GM12878 (cell line): ENCODE data around the gene PLG. TPM values are rescaled to one million over a fixed set of nuclear protein-coding genes. Genes with fewer than 3 reads are reported as not detected.

Experiments
- ATAC-seq: fragments of 200-7000 bp; cut with Tn5 transposase; 3 replicates; pipeline ENCODE4 v1.9.1; 2020; ENCODE audit warnings: mild to moderate bottlenecking, moderate library complexity
- BruUV-seq: library from RNA; stranded (reverse); fragments of 400-500 nt; replicated peaks from 2 replicates; lab custom pipeline; 2021; lab: Mats Ljungman, UMichigan
- CTCF ChIA-PET: fragments of 300-600 bp; sonication (Branson Sonifier 250); formaldehyde crosslinking; extraction: SDS; loops from one replicate; lab custom pipeline; 2021; ENCODE audit warnings: inconsistent platforms; lab: Yijun Ruan, JAX
- POLR2A ChIA-PET: fragments of 350-600 bp; formaldehyde crosslinking; extraction: SDS; loops from one replicate; lab custom pipeline; 2021; ENCODE audit warnings: inconsistent platforms; lab: Charles Lee
- RAD21 ChIA-PET: fragments of 300-600 bp; sonication (Branson Sonifier 250); formaldehyde crosslinking; loops from one replicate; lab custom pipeline; 2023; ENCODE audit warnings: antibody characterized with exemption; ENCODE audit not compliant: unreplicated experiment; lab: Charles Lee
- SMC1A ChIA-PET: fragments of 300-600 bp; sonication (Branson Sonifier 250); formaldehyde crosslinking; loops from one replicate; lab custom pipeline; 2023; ENCODE audit not compliant: unreplicated experiment, uncharacterized antibody; lab: Charles Lee
- DNase-seq: peaks from one replicate; pipeline ENCODE4 v3.0.0-alpha.2; 2011; ENCODE audit warnings: low read depth, low spot score
- FAIRE-seq: peaks from 3 replicates; lab custom pipeline; 2011; peaks lifted over from hg19 to GRCh38; lab: Jason Lieb, UNC
- H2AFZ ChIP-seq: 2 replicates; pipeline ENCODE4 v1.6.0; 2011; ENCODE audit warnings: low read depth, low read length, control low read depth; ENCODE audit not compliant: control insufficient read depth
- H3K27ac ChIP-seq: 2 replicates; pipeline ENCODE4 v1.5.1; 2011; ENCODE audit warnings: control low read depth; ENCODE audit not compliant: control insufficient read depth, insufficient read depth
- H3K27me3 ChIP-seq, 2 experiments: replicated peaks in 1 of 2; 2 replicates each; pipeline versions ENCODE4 v1.6.0 to v1.6.1; 2011; ENCODE audit warnings: low read length in 1 of 2; ENCODE audit not compliant: control insufficient read depth in 2 of 2, insufficient read depth in 2 of 2
- H3K36me3 ChIP-seq, 2 experiments: 2 replicates each; pipeline ENCODE4 v1.5.1; 2011; ENCODE audit warnings: low read length in 1 of 2; ENCODE audit not compliant: control insufficient read depth in 2 of 2, insufficient read depth in 2 of 2
- H3K4me1 ChIP-seq: 2 replicates; pipeline ENCODE4 v1.6.1; 2011; ENCODE audit warnings: mild to moderate bottlenecking, low read length, moderate library complexity, mixed read lengths; ENCODE audit not compliant: control insufficient read depth, insufficient read depth
- H3K4me2 ChIP-seq: 2 replicates; pipeline ENCODE4 v1.6.0; 2011; ENCODE audit warnings: control low read depth; ENCODE audit not compliant: control insufficient read depth, insufficient read depth
- H3K4me3 ChIP-seq: fragments of 200-600 bp; sonication (generic); 2 replicates; pipeline ENCODE4 v1.5.1; 2016
- H3K79me2 ChIP-seq: 2 replicates; pipeline ENCODE4 v1.6.0; 2011; ENCODE audit warnings: low read length; ENCODE audit not compliant: control insufficient read depth, insufficient read depth
- H3K9ac ChIP-seq: 2 replicates; pipeline ENCODE4 v1.8.0; 2011; ENCODE audit warnings: low read length, control low read depth, mixed read lengths; ENCODE audit not compliant: control insufficient read depth, insufficient read depth
- H3K9me3 ChIP-seq: replicated peaks from 3 replicates; pipeline ENCODE4 v1.5.1; 2011; ENCODE audit warnings: mild to moderate bottlenecking, low read length; ENCODE audit not compliant: control insufficient read depth, insufficient read depth
- H4K20me1 ChIP-seq: 2 replicates; pipeline ENCODE4 v1.6.0; 2011; ENCODE audit not compliant: control insufficient read depth, insufficient read depth
- ZBTB4 ChIP-seq: fragments of 450-650 bp; formaldehyde crosslinking; IDR thresholded peaks from 2 replicates; pipeline ENCODE4 v1.4.0; 2022; ENCODE audit warnings: mild to moderate bottlenecking, moderate library complexity
- in situ Hi-C: fragments of 300-500 bp; cut with MboI; formaldehyde crosslinking; loops from 9 replicates; pipeline ENCODE4 v1.14.3; 2018; ENCODE audit warnings: mixed read lengths
- intact Hi-C: fragments of 100-400 bp; cut with micrococcal nuclease; formaldehyde crosslinking; loops from one replicate; pipeline ENCODE4 v1.14.2; 2022; ENCODE audit not compliant: unreplicated experiment
- polyA plus RNA-seq, 11 experiments: library from polyadenylated mRNA; depleted of rRNA in 4 of 11; unstranded in 6 of 11; stranded (reverse) in 5 of 11; fragments of >200 nt; fragmentation: Nextera tagmentation in 4 of 11; fragmentation: Illumina TruSeq in 1 of 11; extraction: Ambion mirVana in 4 of 11; extraction: Trizol in 1 of 11; gene quantifications; 1 replicate in 1 of 11; 2 replicates in 10 of 11; pipeline versions ENCODE4 v1.2.1 to v1.2.3, GENCODE V29; 2011 to 2016; ENCODE audit warnings: inconsistent platforms in 2 of 11, missing spikeins in 2 of 11, low read depth in 1 of 11
- total RNA-seq, 4 experiments: library from RNA; depleted of rRNA in 3 of 4; stranded (reverse); fragments of >200 nt in 3 of 4; fragmentation: Illumina TruSeq in 1 of 4; extraction: Trizol in 1 of 4; gene quantifications; 2 replicates each; pipeline versions ENCODE4 v1.2.1 to v1.2.3, GENCODE V29; 2013 to 2021
- TF ChIP-seq, protein P1 (sequence below): fragments of 450-650 bp; IDR thresholded peaks from 2 replicates; pipeline ENCODE4 v1.6.1; 2016; ENCODE audit warnings: mild to moderate bottlenecking, moderate library complexity, borderline replicate concordance

The PLG gene
- total and polyA plus RNA-seq, 10 of the 15 experiments (the other 5 are each of a cell fraction or from before 2014, with no cell fraction given), result 0.06 to 3.0 (median 0.97) TPM; not detected in 1

- POLR2A ChIA-PET, result no interaction called here
- H3K27me3 ChIP-seq, result no peaks in the 10 kb centered on the region
- H3K36me3 ChIP-seq, result no peaks in the 10 kb centered on the region
- intact Hi-C loops, result no loop called here
- no peak for ATAC-seq
- no peaks in the 10 kb centered on the region; the same call in 1 of the 3 replicates for H3K9me3 ChIP-seq
- no peak overlapping the region for H3K27ac ChIP-seq
- no peak overlapping the region for H3K4me3 ChIP-seq
- FAIRE-seq, result no peak
- no peaks in the 10 kb centered on the region for H4K20me1 ChIP-seq
- RAD21 ChIA-PET, result no interaction called here
- no peak overlapping the region for H3K4me2 ChIP-seq
- SMC1A ChIA-PET, result no interaction called here
- DNase-seq, result no peak
- H3K9ac ChIP-seq, result no peak overlapping the region
- TF ChIP-seq, protein P1, sequence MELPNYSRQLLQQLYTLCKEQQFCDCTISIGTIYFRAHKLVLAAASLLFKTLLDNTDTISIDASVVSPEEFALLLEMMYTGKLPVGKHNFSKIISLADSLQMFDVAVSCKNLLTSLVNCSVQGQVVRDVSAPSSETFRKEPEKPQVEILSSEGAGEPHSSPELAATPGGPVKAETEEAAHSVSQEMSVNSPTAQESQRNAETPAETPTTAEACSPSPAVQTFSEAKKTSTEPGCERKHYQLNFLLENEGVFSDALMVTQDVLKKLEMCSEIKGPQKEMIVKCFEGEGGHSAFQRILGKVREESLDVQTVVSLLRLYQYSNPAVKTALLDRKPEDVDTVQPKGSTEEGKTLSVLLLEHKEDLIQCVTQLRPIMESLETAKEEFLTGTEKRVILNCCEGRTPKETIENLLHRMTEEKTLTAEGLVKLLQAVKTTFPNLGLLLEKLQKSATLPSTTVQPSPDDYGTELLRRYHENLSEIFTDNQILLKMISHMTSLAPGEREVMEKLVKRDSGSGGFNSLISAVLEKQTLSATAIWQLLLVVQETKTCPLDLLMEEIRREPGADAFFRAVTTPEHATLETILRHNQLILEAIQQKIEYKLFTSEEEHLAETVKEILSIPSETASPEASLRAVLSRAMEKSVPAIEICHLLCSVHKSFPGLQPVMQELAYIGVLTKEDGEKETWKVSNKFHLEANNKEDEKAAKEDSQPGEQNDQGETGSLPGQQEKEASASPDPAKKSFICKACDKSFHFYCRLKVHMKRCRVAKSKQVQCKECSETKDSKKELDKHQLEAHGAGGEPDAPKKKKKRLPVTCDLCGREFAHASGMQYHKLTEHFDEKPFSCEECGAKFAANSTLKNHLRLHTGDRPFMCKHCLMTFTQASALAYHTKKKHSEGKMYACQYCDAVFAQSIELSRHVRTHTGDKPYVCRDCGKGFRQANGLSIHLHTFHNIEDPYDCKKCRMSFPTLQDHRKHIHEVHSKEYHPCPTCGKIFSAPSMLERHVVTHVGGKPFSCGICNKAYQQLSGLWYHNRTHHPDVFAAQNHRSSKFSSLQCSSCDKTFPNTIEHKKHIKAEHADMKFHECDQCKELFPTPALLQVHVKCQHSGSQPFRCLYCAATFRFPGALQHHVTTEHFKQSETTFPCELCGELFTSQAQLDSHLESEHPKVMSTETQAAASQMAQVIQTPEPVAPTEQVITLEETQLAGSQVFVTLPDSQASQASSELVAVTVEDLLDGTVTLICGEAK, result no peak
- TF ChIP-seq ZBTB4, result no peak
- TF ChIP-seq, all 136 proteins: peak for 0
- Histone ChIP-seq H3K4me1 (no peaks in the 10 kb centered on the region), H2AFZ (no peak overlapping the region), H3K79me2 (no peaks in the 10 kb centered on the region)
- CTCF ChIA-PET, result no interaction called here
- in situ Hi-C loops, result no loop called here
- BruUV-seq, result no TSS peak
These were observed 96.6 kb downstream of the PLG start for GRCh38 chr6:160798625-160799024.
